ENCODE results near the gene FAM221B.

Gene FAM221B

GRCh38 chr9:35856882-35857281, 28.4 kb upstream of the FAM221B start:
- Mint-ChIP-seq H3K27me3 (no peaks in the 10 kb centered on the region), H3K36me3 (no peaks in the 10 kb centered on the region), H3K4me1 (ENCODE audit: low read depth) (no peaks in the 10 kb centered on the region), H3K4me3 (no peak overlapping the region), H3K9me3 (ENCODE audit: low read depth) (no peaks in the 10 kb centered on the region), H3K27ac (no peak overlapping the region)

DNA sequence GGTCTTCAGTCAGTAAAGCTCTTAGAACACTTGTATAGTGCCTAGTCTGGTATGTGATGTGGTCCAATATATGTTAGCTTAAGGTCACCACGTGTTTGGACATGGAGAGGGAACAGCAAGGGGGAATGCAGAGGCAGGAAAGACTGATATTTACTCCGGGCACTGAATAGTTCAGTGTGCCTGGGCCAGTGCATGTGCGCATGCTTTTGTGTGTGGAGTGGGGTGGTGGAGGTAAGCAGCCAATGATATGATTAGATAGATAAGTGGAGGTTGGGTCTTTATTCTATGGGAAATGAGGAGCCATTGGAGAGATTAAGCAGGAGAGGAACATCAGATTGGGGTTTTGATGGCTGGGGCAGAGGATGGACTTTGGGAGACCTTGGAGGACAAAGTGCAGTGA, 27.7 kb upstream of the FAM221B start:
- Mint-ChIP-seq H3K4me1 (ENCODE audit: low read depth) (no peaks in the 10 kb centered on the region), H3K27me3 (no peaks in the 10 kb centered on the region), H3K27ac (no peak overlapping the region), H3K36me3 (no peaks in the 10 kb centered on the region), H3K9me3 (ENCODE audit: low read depth) (no peaks in the 10 kb centered on the region), H3K4me3 (no peak overlapping the region)

DNA sequence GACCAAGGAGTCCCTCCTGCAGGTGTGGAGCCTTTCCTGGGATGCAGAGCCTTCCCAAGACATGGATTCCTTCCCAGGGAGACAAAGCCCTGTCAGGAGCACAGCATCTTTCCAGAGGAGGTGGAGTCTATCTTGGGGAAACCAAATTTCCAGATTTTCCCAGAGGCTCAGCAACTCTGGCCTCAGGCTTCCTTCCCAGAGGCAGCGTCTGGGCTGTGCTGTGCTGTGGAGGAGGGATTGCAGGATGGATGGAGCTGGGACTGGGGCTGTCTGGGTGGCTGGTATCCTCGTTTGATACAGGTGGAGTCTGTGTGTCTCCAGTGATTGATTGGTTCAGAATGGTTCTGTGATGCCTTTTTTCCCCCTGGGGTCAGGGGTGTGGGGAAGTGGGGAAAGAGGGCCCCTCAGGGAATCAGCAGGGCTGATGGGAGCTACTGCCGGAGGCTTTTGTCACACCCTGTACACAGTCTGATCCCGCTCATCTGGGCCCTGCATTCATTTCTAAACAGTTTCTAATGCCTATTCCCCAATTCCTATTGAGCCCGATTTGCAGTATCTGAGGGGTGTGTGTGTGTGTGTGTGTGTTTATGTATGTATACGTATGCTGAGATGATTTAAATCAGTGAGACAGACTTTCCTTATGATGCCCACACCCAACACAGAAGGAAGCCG, 25.7 kb upstream of the FAM221B start:
- Mint-ChIP-seq H3K27ac (no peak overlapping the region), H3K4me3 (no peak overlapping the region), H3K4me1 (ENCODE audit: low read depth) (no peaks in the 10 kb centered on the region), H3K27me3 (no peaks in the 10 kb centered on the region), H3K36me3 (no peaks in the 10 kb centered on the region), H3K9me3 (ENCODE audit: low read depth) (no peaks in the 10 kb centered on the region)

DNA sequence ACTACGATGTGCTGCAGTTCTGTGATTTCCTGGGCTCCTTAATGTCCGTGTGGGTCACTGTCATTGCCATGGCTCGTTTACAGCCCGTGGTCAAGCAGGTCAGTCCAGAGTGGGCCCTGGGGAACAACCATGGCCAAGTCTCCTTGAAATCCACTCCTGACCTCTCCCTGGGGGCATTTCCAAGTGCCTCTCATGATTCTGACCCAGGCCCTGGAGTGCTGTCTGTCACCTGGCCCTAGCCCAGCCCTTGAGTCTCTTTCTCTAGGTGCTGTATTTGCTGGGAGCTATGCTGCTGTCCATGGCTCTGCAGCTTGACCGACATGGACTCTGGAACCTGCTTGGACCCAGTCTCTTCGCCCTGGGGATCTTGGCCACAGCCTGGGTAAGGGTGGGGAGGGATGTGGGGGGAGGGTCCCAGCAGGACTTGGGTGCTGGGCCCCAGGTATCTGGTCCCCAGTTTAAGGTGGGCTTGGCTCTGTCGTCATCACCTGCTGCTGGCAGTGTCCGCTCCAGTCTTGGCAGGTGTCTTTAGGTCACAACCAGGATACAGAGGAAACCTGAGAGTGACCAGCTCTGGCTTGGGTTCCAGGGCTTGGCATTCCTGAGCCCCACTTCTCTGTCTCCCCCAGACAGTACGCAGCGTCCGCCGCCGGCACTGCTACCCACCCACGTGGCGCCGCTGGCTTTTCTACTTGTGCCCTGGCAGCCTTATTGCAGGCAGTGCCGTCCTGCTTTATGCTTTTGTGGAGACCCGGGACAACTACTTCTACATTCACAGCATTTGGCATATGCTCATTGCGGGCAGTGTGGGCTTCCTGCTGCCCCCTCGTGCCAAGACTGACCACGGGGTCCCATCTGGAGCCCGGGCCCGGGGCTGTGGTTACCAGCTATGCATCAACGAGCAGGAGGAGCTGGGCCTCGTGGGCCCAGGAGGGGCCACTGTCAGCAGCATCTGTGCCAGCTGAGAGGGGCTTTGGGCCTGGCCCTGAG, 24.6 kb upstream of the FAM221B start:
- Mint-ChIP-seq H3K36me3 (peaks cover under 1% of the 10 kb centered on the region), H3K27me3 (no peaks in the 10 kb centered on the region), H3K27ac (no peak overlapping the region), H3K9me3 (ENCODE audit: low read depth) (no peaks in the 10 kb centered on the region), H3K4me1 (ENCODE audit: low read depth) (peaks cover 3% of the 10 kb centered on the region), H3K4me3 (no peak overlapping the region)

DNA sequence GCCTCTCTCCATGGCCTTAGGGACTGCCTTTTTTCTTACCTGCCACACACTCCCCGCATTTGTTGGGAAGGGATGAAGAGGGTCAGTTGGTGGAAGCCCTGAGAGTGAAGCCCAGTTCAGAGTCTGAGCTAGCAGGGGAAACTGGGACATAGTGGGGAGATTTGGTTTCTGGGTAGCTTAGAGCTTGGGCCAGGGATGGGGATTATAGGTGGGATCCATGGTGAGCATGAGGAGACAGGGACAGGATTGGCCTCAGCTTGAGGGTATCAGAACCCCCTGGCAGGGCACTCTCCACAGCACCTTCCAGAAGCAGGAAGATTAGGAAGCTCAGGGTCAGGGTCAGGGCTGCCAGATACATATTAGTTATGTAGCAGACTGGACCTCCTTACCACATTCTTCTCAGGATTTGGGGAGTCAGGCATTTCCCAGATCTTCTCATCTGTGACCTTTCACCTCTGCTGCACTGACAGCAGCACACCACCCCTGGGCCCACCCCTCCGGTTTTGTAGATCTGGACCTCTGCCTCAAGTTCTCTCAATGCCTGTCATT, 23.8 kb upstream of the FAM221B start:
- Mint-ChIP-seq H3K27me3 (no peaks in the 10 kb centered on the region), H3K9me3 (ENCODE audit: low read depth) (no peaks in the 10 kb centered on the region), H3K27ac (no peak overlapping the region), H3K4me3 (no peak overlapping the region), H3K36me3 (peaks cover 8% of the 10 kb centered on the region), H3K4me1 (ENCODE audit: low read depth) (peaks cover 11% of the 10 kb centered on the region)

DNA sequence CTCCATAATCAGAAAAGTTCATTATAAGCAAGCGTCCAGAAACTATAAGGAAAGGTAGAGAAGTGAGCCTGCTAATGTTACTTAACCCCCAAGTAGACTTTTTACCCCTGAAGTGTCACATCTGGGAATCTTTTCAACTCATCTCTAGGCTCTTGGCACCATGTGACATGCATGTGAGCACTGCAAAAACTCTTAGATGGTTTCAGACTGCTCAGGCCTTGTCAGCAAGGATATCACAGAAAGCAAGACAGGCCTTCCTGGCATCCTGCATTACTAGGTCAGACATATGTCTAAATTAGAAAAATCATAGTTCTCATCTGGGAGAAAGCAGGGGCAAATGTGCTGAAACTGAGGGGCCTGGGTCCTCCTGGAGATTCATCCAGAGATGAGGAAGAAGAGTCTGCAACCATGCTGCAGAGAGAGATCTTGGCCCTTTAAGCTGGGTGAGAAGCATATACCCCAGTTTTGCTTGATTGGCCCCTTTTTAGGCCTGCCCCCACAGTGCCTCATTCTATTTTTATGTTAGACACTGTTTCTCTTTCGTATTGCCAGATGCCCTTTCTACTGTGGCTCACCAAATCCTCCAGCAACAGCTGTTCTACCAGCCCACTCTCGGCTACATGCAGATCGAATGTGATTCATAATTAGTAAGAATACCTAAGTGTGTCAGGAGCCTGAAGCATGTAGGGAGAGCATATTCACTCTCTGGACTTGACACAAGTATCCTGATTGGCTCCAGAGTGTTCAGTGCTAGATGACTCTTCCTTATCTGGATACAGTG, 19.4 kb upstream of the FAM221B start:
- peak overlapping the region; percentile 22 for H3K4me3 Mint-ChIP-seq
- peaks cover 34% of the 10 kb centered on the region for H3K4me1 Mint-ChIP-seq (ENCODE audit: low read depth)
- no peaks in the 10 kb centered on the region for H3K9me3 Mint-ChIP-seq (ENCODE audit: low read depth)
- no peaks in the 10 kb centered on the region for H3K27me3 Mint-ChIP-seq
- H3K27ac Mint-ChIP-seq: peak overlapping the region; percentile 56
- H3K36me3 Mint-ChIP-seq: peaks cover 10% of the 10 kb centered on the region

- H3K27me3 Mint-ChIP-seq: no peaks in the 10 kb centered on the region
- no peak overlapping the region for H3K27ac Mint-ChIP-seq
- no peaks in the 10 kb centered on the region for H3K9me3 Mint-ChIP-seq (ENCODE audit: low read depth)
- H3K4me1 Mint-ChIP-seq (ENCODE audit: low read depth): peaks cover 34% of the 10 kb centered on the region
- H3K4me3 Mint-ChIP-seq: peak overlapping the region; percentile 32
- H3K36me3 Mint-ChIP-seq: peaks cover 10% of the 10 kb centered on the region
Measured at GRCh38 chr9:35845824-35846771, 17.6 kb upstream of the FAM221B start.

DNA sequence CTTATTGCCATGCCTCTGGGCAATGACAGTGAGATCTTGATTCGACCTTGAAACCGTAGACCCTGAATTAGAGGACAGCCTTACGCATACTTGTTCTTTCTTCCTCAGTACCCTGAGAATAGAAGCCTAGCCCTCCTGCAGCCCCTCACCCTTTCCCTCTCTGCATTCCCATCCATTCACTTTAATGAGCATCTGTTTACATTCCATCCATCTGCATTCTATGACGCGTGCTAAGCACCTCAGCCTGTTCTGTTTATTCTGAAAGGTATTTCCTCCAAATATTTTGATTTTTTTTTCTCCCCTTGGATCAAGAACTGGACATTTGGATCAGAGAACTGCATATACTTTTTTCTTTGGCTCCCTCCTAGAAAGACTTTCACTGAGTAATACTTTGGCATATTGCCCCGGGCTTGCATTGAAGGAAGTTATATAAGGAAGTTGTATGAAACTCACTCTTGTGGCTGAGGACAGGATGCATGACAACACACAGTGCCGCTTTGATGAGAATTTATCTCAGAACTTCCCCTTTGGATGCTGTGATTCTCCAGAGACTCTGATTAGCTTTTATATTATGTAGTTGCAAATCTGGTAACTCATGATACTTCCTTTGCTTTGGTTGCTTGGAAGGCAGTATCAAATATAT, 16.2 kb upstream of the FAM221B start:
- Mint-ChIP-seq H3K27ac (no peak overlapping the region), H3K36me3 (peaks cover 10% of the 10 kb centered on the region), H3K4me1 (ENCODE audit: low read depth) (peaks cover 34% of the 10 kb centered on the region), H3K9me3 (ENCODE audit: low read depth) (no peaks in the 10 kb centered on the region), H3K4me3 (no peak overlapping the region), H3K27me3 (no peaks in the 10 kb centered on the region)

- H3K4me3 Mint-ChIP-seq: no peak overlapping the region
- peaks cover 27% of the 10 kb centered on the region for H3K4me1 Mint-ChIP-seq (ENCODE audit: low read depth)
- H3K36me3 Mint-ChIP-seq: peaks cover 7% of the 10 kb centered on the region
- H3K27me3 Mint-ChIP-seq: no peaks in the 10 kb centered on the region
- H3K9me3 Mint-ChIP-seq (ENCODE audit: low read depth): no peaks in the 10 kb centered on the region
- no peak overlapping the region for H3K27ac Mint-ChIP-seq
Measured at GRCh38 chr9:35842795-35843194, 14.3 kb upstream of the FAM221B start.

- Mint-ChIP-seq H3K36me3 (peaks cover 2% of the 10 kb centered on the region), H3K4me1 (ENCODE audit: low read depth) (peaks cover 21% of the 10 kb centered on the region), H3K4me3 (no peak overlapping the region), H3K27me3 (no peaks in the 10 kb centered on the region), H3K9me3 (ENCODE audit: low read depth) (no peaks in the 10 kb centered on the region), H3K27ac (no peak overlapping the region)
Measured at GRCh38 chr9:35842020-35842745, 13.7 kb upstream of the FAM221B start.

DNA sequence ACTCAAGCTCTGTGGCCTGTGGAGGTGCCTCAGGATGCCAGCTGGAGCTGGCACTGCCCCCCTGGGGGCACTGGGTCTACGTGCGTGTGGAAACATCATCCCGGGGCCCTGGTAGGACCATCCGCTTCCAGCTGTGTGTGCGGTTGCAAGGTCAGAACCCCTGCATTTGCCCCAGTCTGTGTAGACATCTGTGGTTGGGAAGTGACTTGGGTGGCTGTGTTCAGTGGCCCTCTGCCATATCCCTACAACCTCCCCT, 13.0 kb upstream of the FAM221B start:
- no peak overlapping the region for H3K27ac Mint-ChIP-seq
- no peak overlapping the region for H3K4me3 Mint-ChIP-seq
- no peaks in the 10 kb centered on the region for H3K27me3 Mint-ChIP-seq
- H3K36me3 Mint-ChIP-seq: peaks cover 2% of the 10 kb centered on the region
- peaks cover 18% of the 10 kb centered on the region for H3K4me1 Mint-ChIP-seq (ENCODE audit: low read depth)
- H3K9me3 Mint-ChIP-seq (ENCODE audit: low read depth): no peaks in the 10 kb centered on the region

GRCh38 chr9:35840881-35841644, 12.5 kb upstream of the FAM221B start:
- no peaks in the 10 kb centered on the region for H3K27me3 Mint-ChIP-seq
- peaks cover 18% of the 10 kb centered on the region for H3K4me1 Mint-ChIP-seq (ENCODE audit: low read depth)
- H3K4me3 Mint-ChIP-seq: no peak overlapping the region
- peaks cover 2% of the 10 kb centered on the region for H3K36me3 Mint-ChIP-seq
- no peak overlapping the region for H3K27ac Mint-ChIP-seq
- no peaks in the 10 kb centered on the region for H3K9me3 Mint-ChIP-seq (ENCODE audit: low read depth)

GRCh38 chr9:35839926-35840325, 11.4 kb upstream of the FAM221B start:
- no peaks in the 10 kb centered on the region for H3K9me3 Mint-ChIP-seq (ENCODE audit: low read depth)
- H3K36me3 Mint-ChIP-seq: no peaks in the 10 kb centered on the region
- H3K4me3 Mint-ChIP-seq: no peak overlapping the region
- H3K4me1 Mint-ChIP-seq (ENCODE audit: low read depth): peaks cover 8% of the 10 kb centered on the region
- no peaks in the 10 kb centered on the region for H3K27me3 Mint-ChIP-seq
- H3K27ac Mint-ChIP-seq: no peak overlapping the region
